ENCODE data around the gene MT1E. TPM values are rescaled to one million over a fixed set of nuclear protein-coding genes. Genes with fewer than 3 reads are reported as not detected.

The MT1E gene
- total RNA-seq, 1 experiment from 2014 or later: 50.6 TPM

DNA sequence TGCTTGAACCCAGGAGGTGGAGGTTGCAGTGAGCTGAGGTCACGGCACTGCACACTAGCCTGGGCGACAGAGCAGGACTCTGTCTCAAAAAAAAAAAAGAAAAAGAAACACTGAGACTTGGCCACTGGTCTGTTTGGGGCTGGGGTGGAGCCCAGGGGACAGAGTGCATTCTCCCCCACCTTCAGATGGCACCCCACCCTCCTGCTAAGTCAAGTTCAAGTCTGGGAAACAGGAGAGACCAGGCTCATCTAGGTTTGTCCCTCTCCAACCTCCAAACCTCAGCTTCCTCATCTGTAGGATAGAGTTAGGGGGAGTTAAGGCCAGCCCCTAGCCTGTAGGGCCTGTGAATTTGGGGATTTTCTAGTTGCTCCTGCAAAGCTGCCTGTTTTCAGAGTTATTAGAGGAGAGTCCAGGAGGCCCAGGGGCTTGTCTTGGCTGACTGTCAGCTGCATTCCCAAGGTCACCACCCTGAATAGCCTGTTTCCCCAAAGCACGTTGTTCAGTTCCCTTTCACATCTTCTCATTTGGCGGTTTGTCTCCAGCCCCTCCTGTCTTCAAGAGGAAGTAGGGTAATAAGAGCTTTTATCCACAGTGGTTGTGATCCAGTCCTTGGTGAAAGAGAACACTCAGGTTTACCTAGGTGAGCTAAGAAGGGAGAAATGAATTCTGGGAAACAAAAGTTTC lies 34.1 kb upstream of the MT1E start:
- BruUV-seq (replicated peaks): no TSS peak
- DNase-seq (ENCODE audit: low spot score): no peak
- POLR2A ChIA-PET (ENCODE audit: low non-redundant PET): no interaction called here
- CTCF ChIA-PET: interaction anchor here (0.6 kb wide), 1 partner anchor 228 kb away, joined by 3 read pairs; no protein-coding TSS in a partner anchor
- H3K36me3 ChIP-seq (ENCODE audit: insufficient read depth, low read length, poor library complexity, severe bottlenecking): no peaks in the 10 kb centered on the region
- no peak for TF ChIP-seq EZH2 (IDR thresholded peaks at IDR 0.05; ENCODE audit: borderline replicate concordance, low read depth, low read length, poor library complexity, severe bottlenecking)
- TF ChIP-seq, protein P1, sequence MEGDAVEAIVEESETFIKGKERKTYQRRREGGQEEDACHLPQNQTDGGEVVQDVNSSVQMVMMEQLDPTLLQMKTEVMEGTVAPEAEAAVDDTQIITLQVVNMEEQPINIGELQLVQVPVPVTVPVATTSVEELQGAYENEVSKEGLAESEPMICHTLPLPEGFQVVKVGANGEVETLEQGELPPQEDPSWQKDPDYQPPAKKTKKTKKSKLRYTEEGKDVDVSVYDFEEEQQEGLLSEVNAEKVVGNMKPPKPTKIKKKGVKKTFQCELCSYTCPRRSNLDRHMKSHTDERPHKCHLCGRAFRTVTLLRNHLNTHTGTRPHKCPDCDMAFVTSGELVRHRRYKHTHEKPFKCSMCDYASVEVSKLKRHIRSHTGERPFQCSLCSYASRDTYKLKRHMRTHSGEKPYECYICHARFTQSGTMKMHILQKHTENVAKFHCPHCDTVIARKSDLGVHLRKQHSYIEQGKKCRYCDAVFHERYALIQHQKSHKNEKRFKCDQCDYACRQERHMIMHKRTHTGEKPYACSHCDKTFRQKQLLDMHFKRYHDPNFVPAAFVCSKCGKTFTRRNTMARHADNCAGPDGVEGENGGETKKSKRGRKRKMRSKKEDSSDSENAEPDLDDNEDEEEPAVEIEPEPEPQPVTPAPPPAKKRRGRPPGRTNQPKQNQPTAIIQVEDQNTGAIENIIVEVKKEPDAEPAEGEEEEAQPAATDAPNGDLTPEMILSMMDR (conservative IDR thresholded peaks at IDR 0.05; ENCODE audit: low read depth, low read length): no peak
- peaks cover 24% of the 10 kb centered on the region for H3K27me3 ChIP-seq (replicated peaks; ENCODE audit: insufficient read depth, low read depth, low read length, poor library complexity)
- no peaks in the 10 kb centered on the region for H3K9me3 ChIP-seq (ENCODE audit: low read depth, low read length, poor library complexity, severe bottlenecking)
- H3K4me1 ChIP-seq (ENCODE audit: insufficient read depth, low read length, poor library complexity, severe bottlenecking): no peaks in the 10 kb centered on the region
- no peak overlapping the region for H3K27ac ChIP-seq (ENCODE audit: low read depth, low read length, poor library complexity, severe bottlenecking)
- no peak overlapping the region for H3K4me3 ChIP-seq (ENCODE audit: low read depth, low read length, poor library complexity, severe bottlenecking)
- intact Hi-C loops (cut with micrococcal nuclease; ENCODE audit: unreplicated experiment): no loop called here

DNA sequence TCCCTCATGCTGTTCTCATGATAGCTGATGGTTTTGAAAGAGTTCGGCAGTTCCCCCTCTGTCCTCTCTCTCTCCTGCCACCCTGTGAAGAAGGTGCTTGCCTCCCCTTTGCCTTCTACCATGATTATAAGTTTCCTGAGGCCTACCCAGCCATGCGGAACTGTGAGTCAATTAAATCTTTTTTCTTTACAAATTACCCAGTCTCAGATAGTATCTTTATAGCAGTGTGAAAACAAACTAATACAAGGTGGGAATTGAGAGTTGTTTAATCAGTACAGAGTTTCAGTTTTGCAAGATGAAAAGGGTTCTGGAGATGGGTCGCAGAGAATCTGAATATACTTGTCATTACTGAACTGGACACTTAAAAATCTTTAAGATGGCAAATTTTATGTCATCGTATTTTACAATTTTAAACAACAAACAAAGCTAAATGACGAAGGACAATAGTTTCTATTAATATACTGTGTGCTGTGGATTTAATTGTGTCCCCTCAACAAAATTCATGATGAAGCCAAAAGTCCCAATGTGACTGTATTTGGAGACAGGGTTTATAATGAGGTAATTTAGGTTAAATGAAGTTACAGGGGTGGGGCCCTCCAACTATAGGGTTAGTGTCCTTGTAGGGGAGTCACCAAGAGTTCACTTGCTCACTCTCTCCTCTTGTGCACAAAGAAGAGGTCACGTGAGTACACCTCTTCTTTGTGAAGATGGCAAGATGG lies 31.8 kb upstream of the MT1E start:
- Histone ChIP-seq H3K4me3 (ENCODE audit: low read depth, low read length, poor library complexity, severe bottlenecking) (no peak overlapping the region), H3K36me3 (ENCODE audit: insufficient read depth, low read length, poor library complexity, severe bottlenecking) (no peaks in the 10 kb centered on the region), H3K4me1 (ENCODE audit: insufficient read depth, low read length, poor library complexity, severe bottlenecking) (no peaks in the 10 kb centered on the region), H3K27ac (ENCODE audit: low read depth, low read length, poor library complexity, severe bottlenecking) (no peak overlapping the region), H3K9me3 (ENCODE audit: low read depth, low read length, poor library complexity, severe bottlenecking) (no peaks in the 10 kb centered on the region), H3K27me3 (replicated peaks; ENCODE audit: insufficient read depth, low read depth, low read length, poor library complexity) (peaks cover 15% of the 10 kb centered on the region)
- ChIA-PET CTCF (no interaction called here), POLR2A (ENCODE audit: low non-redundant PET) (no interaction called here)
- no TSS peak for BruUV-seq (replicated peaks)
- no peak for TF ChIP-seq EZH2 (IDR thresholded peaks at IDR 0.05; ENCODE audit: borderline replicate concordance, low read depth, low read length, poor library complexity, severe bottlenecking)
- TF ChIP-seq, protein P1 (conservative IDR thresholded peaks at IDR 0.05; ENCODE audit: low read depth, low read length): no peak
- intact Hi-C loops (cut with micrococcal nuclease; ENCODE audit: unreplicated experiment): no loop called here
- DNase-seq (ENCODE audit: low spot score): no peak

DNA sequence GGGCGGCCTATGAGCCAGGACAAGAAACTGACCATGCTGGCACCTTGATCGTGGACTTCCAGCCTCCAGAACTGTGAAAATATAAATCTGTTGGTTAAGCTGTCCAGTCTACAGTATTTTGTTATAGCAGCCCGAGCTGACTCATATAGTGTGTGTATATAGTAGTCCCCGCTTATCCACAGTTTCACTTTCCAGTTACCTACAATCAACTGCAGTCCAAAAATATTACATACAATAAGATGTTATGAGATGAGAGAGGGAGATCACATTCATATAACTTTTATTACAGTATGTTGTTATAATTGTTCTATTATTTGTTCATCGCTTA lies 31.3 kb upstream of the MT1E start:
- POLR2A ChIA-PET (ENCODE audit: low non-redundant PET): no interaction called here

More for the DNA sequence above, 31.3 kb upstream of the MT1E start:
- no peak for TF ChIP-seq EZH2 (IDR thresholded peaks at IDR 0.05; ENCODE audit: borderline replicate concordance, low read depth, low read length, poor library complexity, severe bottlenecking)
- TF ChIP-seq, protein P1 (conservative IDR thresholded peaks at IDR 0.05; ENCODE audit: low read depth, low read length): no peak
- no TSS peak for BruUV-seq (replicated peaks)
- no peak for DNase-seq (ENCODE audit: low spot score)
- Histone ChIP-seq H3K9me3 (ENCODE audit: low read depth, low read length, poor library complexity, severe bottlenecking) (no peaks in the 10 kb centered on the region), H3K27ac (ENCODE audit: low read depth, low read length, poor library complexity, severe bottlenecking) (no peak overlapping the region), H3K36me3 (ENCODE audit: insufficient read depth, low read length, poor library complexity, severe bottlenecking) (no peaks in the 10 kb centered on the region), H3K27me3 (replicated peaks; ENCODE audit: insufficient read depth, low read depth, low read length, poor library complexity) (peaks cover 9% of the 10 kb centered on the region), H3K4me3 (ENCODE audit: low read depth, low read length, poor library complexity, severe bottlenecking) (no peak overlapping the region), H3K4me1 (ENCODE audit: insufficient read depth, low read length, poor library complexity, severe bottlenecking) (no peaks in the 10 kb centered on the region)
- CTCF ChIA-PET: no interaction called here
- intact Hi-C loops (cut with micrococcal nuclease; ENCODE audit: unreplicated experiment): no loop called here
